SH-SY5Y (cell line): Measurements from ENCODE around the gene TRABD2B.

Experiments
- GATA2 ChIP-seq: IDR thresholded peaks from 2 replicates; pipeline ENCODE4 v1.6.1; 2011; ENCODE audit warnings: mild to moderate bottlenecking, low read depth, low read length
- GATA3 ChIP-seq: IDR thresholded peaks from 2 replicates; pipeline ENCODE4 v1.6.1; 2011; ENCODE audit warnings: low read depth, mild to moderate bottlenecking, low read length, moderate library complexity

GRCh38 chr1:48036710-48037355 lies 39.6 kb upstream of the TRABD2B start:
- TF ChIP-seq GATA2 (no peak), GATA3 (no peak)
